ENCODE data around the gene SYTL1.
A peak's percentile ranks its signal among the peaks of the same experiment; 100 is the strongest.

The SYTL1 gene

GRCh38 chr1:27321813-27322568 is 19.8 kb upstream of the SYTL1 start, which contains the start of gene TMEM222:
Gene TMEM222 (plus strand): TSS chr1:27322163. CDS start chr1:27322198, 35 bp downstream.
- DNase-seq = peak; percentile 94 to 99 (median 97)

GRCh38 chr1:27322569-27323240 is 19.1 kb upstream of the SYTL1 start:
- peak in 1 of 5 experiments; percentile 19 for DNase-seq

GRCh38 chr1:27325286-27325685 is 16.5 kb upstream of the SYTL1 start:
- no peak for DNase-seq

GRCh38 chr1:27327964-27328363 is 13.9 kb upstream of the SYTL1 start:
- DNase-seq = no peak

GRCh38 chr1:27330786-27331185 is 11.0 kb upstream of the SYTL1 start:
- no peak for DNase-seq

- DNase-seq = no peak
Measured at GRCh38 chr1:27331426-27331825, 10.4 kb upstream of the SYTL1 start.

- no peak for DNase-seq
Measured at GRCh38 chr1:27331922-27332321, 9.9 kb upstream of the SYTL1 start.

GRCh38 chr1:27332536-27333281 is 9.1 kb upstream of the SYTL1 start:
- peak; percentile 27 to 60 (median 47) for DNase-seq

- DNase-seq = no peak
Measured at GRCh38 chr1:27333717-27334279, 8.0 kb upstream of the SYTL1 start.

- DNase-seq = no peak
Measured at GRCh38 chr1:27335506-27336422, 6.1 kb upstream of the SYTL1 start.

GRCh38 chr1:27336756-27337155 is 5.1 kb upstream of the SYTL1 start:
- DNase-seq = no peak

GRCh38 chr1:27338751-27339150 is 3.1 kb upstream of the SYTL1 start:
- DNase-seq = no peak

- DNase-seq = no peak
Measured at GRCh38 chr1:27339213-27339612, 2.6 kb upstream of the SYTL1 start.

GRCh38 chr1:27342391-27342777 is 562 bp downstream of the SYTL1 start:
- DNase-seq = peak in 1 of 5 experiments; percentile 81

GRCh38 chr1:27342778-27343638 is 1.2 kb downstream of the SYTL1 start:
- peak; percentile 43 to 94 (median 73) for DNase-seq

GRCh38 chr1:27343639-27344025 is 1.8 kb downstream of the SYTL1 start:
- no peak for DNase-seq

GRCh38 chr1:27345272-27345671 is 3.5 kb downstream of the SYTL1 start:
- DNase-seq = no peak

GRCh38 chr1:27346357-27346756 is 4.5 kb downstream of the SYTL1 start:
- no peak for DNase-seq

GRCh38 chr1:27346991-27347624 is 5.3 kb downstream of the SYTL1 start:
- no peak for DNase-seq
